Glomerular visceral epithelial cell (primary cell): Measurements from ENCODE around the gene NCK2.
A peak's percentile ranks its signal among the peaks of the same experiment; 100 is the strongest.

Experiments
- DNase-seq: peaks from one replicate; pipeline ENCODE4 v3.0.0-alpha.2; 2016; ENCODE audit errors: extremely low spot score

NCK2 gene

GRCh38 chr2:105744909-105745853 is at the start of gene NCK2:
Gene NCK2 (plus strand): TSS chr2:105744912. CDS start chr2:105855064, 110,152 bp downstream.
- DNase-seq, result peak; percentile 42

- no peak for DNase-seq
These were observed 46.8 kb upstream of the NCK2 start for GRCh38 chr2:105697781-105698449.

- no peak for DNase-seq
These were observed 45.9 kb upstream of the NCK2 start for GRCh38 chr2:105698820-105699219.

- DNase-seq, result no peak
These were observed 43.7 kb upstream of the NCK2 start for GRCh38 chr2:105701042-105701441.

GRCh38 chr2:105708697-105709096 is 36.0 kb upstream of the NCK2 start:
- DNase-seq, result no peak

GRCh38 chr2:105711394-105711793 is 33.3 kb upstream of the NCK2 start:
- DNase-seq, result no peak

- DNase-seq, result peak; percentile 66
These were observed 32.4 kb upstream of the NCK2 start for GRCh38 chr2:105712166-105712915.

GRCh38 chr2:105712981-105713596 is 31.6 kb upstream of the NCK2 start:
- peak; percentile 33 for DNase-seq

- no peak for DNase-seq
These were observed 30.6 kb upstream of the NCK2 start for GRCh38 chr2:105714141-105714540.

- no peak for DNase-seq
These were observed 25.7 kb upstream of the NCK2 start for GRCh38 chr2:105718846-105719481.

GRCh38 chr2:105721991-105722511 is 22.7 kb upstream of the NCK2 start:
- no peak for DNase-seq

- DNase-seq, result no peak
These were observed 21.9 kb upstream of the NCK2 start for GRCh38 chr2:105722726-105723297.

GRCh38 chr2:105723431-105723830 is 21.3 kb upstream of the NCK2 start:
- no peak for DNase-seq

- DNase-seq, result no peak
These were observed 19.3 kb upstream of the NCK2 start for GRCh38 chr2:105725388-105725787.

GRCh38 chr2:105730170-105730569 is 14.5 kb upstream of the NCK2 start:
- DNase-seq, result no peak

GRCh38 chr2:105731511-105731910 is 13.2 kb upstream of the NCK2 start:
- DNase-seq, result no peak

GRCh38 chr2:105732101-105732500 is 12.6 kb upstream of the NCK2 start:
- DNase-seq, result no peak

- no peak for DNase-seq
These were observed 11.6 kb upstream of the NCK2 start for GRCh38 chr2:105732955-105733607.

GRCh38 chr2:105733875-105734274 is 10.8 kb upstream of the NCK2 start:
- no peak for DNase-seq
